Stimulated activated CD8-positive, alpha-beta memory T cell treated with anti-CD3 and anti-CD28 coated beads, Interleukin-7, amount 100 ng/mL, for 24 hours (primary cell): ENCODE results near the gene AXL.
"Not testable (repeated sequence)": the region's sequence is repeated elsewhere in the genome, so short reads cannot be mapped to it uniquely, and the experiment has no call there.

Experiments used
- DNase-seq: peaks from one replicate; pipeline ENCODE4 v3.0.0-alpha.2; 2020; ENCODE audit warnings: low read depth

AXL gene

DNA sequence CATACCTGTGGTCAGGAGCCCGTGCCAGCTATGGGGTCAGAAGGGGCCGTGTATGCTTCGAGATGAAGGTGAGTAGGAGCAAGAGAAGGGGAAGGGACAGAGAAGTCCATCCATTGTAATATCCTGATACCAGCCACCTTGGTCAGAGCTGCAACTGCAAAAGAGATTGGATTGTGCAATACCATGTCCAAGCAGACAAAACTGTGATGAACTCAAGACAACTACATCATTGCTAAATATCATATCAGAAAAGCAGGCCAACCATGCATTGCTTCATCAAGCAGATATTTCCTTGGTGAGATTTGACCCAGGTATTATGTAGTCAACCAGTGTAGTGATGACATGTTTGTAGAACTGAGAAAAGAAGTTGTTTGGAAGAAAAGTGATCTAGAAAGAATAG lies 57.2 kb downstream of the AXL start:
- DNase-seq: no peak

DNA sequence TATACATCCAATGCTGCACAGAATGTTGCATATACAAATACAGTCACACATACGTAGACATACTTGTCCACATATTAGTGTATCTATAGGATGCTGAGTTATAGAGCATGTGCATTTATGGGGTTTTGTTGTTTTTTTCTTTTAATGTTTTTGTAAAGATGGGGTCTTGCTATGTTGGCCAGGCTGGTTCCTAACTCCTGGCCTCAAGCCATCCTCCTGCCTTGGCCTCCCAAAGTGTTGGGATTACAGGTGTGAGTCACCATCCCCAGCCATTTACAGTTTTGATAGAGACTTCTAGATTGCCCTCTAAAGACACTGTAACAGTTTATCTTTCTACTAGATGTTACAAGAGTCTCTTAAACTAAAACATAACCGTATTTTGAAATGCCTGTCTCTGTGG lies 59.5 kb downstream of the AXL start:
- no peak for DNase-seq

GRCh38 chr19:41288673-41289530 lies 69.9 kb downstream of the AXL start:
- DNase-seq: no peak

- not testable (repeated sequence) for DNase-seq
Measured at GRCh38 chr19:41289814-41290213, 70.8 kb downstream of the AXL start.

DNA sequence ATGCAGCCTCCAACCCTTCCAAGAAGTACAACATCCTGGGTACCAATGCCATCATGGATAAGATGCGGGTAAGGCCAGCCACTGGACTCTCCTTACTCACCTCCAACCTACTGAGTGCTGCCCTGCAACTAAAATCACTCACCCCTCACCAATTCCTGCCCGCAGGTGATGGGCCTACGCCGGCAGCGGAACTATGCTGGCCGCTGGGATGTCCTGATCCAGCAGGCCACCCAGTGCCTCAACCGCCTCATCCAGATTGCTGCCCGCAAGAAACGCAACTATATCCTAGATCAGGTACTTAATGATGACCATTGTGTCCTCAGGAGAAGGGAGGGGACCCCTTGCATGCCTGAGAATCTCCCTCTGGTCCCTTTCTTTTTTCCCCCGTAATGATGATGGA lies 75.4 kb downstream of the AXL start:
- DNase-seq: no peak

- no peak for DNase-seq
Measured at GRCh38 chr19:41295499-41295898, 76.5 kb downstream of the AXL start.

- DNase-seq: no peak
Measured at GRCh38 chr19:41296433-41296871, 77.4 kb downstream of the AXL start.

- no peak for DNase-seq
Measured at GRCh38 chr19:41297628-41298347, 78.8 kb downstream of the AXL start.

DNA sequence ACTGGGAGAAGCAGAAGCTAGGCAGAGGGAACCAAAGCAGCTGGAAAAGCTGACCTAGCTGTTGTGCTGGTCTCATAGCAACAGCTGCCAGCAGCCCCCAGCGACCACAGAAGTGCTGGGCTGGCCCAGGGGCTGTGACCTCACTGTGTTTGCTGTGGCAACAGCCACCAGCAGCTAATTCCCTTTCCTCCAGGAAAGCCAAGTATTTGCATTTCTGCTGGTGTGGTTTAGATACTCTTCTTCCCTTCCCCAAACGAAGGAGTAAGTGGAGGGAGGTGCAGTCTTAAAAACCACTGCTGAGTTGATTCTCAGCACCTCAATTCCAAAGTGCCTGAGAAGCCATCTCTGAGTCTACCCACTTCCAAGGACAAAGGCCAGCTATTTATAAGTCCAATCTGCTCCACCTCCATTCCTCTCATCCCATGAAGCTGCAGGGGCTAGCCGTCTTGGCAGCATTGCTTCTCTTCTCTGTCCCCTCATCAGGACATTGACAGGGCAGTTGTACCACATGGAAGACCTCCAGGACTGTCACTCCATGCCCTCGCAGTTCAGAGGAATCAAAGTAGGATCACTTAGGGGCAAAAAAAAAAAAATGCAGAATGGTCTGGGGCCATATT lies 79.4 kb downstream of the AXL start:
- DNase-seq: no peak

DNA sequence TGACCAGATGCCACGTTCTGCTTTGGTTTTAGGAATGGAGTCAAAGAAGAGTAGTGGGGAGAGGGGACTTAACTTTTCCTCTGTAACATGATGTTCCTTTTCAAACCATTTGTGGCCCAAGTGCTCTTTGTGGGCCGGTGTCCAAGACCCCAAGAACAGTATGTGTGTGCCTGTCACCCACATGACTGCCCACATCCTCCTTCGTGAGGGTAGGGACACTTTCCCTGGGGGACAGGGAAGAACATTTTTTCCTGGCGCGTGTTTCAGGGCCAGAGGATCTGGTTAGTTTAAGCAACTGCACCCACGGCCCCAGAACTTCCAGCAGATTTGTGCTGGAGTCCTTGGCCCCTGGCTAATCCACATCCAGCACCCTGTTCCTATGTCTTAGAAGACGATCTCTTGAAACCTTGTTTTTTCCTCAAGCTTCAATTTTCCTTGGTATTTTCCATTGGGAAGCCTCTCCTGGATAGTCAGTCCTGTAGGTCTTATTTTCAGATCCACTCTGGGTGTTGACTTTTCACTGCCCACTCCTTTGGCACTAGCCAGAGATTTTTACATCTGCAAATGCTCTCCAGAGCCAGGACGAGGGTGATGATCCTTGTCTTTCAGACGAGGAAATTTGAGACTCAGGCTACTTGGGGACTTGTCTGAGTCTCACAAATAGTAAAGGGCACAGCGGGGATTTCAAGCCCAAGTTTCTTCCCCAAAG lies 80.2 kb downstream of the AXL start:
- DNase-seq: no peak

DNA sequence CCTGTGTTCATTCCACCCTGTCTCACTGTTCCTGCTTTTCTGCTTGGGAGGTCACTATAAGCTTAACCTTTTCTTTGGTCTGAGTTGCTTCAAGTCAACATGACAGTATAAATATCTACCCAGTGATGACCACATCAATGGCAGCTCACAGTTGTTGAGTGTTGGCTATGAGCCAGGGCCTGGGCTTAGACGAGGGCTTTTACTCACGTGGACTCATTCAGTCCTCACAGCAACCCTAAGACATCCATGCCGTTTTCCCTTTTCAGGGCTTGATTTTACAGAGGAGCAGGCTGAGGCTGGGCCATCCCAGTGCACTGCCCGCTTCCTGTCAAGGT lies 80.7 kb downstream of the AXL start:
- no peak for DNase-seq

DNA sequence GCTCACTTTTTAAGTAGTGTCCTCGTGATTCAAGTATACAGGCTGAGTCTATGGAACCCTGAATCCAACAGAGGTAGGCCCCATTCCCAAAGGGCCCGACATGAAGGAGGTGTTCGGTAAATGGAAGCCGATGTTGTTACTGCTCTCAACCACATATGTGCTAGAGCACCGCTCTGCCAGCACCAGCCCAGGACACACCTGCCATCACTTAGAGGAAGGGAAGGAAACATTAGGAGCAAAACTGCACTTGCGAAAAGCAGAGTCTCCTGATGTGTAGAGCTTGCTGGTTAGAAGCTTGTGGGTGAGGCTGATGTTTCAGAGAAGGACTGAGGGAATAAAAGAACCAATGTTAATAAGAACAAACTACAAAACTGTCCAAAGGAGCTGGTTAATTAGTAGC lies 81.5 kb downstream of the AXL start:
- no peak for DNase-seq

DNA sequence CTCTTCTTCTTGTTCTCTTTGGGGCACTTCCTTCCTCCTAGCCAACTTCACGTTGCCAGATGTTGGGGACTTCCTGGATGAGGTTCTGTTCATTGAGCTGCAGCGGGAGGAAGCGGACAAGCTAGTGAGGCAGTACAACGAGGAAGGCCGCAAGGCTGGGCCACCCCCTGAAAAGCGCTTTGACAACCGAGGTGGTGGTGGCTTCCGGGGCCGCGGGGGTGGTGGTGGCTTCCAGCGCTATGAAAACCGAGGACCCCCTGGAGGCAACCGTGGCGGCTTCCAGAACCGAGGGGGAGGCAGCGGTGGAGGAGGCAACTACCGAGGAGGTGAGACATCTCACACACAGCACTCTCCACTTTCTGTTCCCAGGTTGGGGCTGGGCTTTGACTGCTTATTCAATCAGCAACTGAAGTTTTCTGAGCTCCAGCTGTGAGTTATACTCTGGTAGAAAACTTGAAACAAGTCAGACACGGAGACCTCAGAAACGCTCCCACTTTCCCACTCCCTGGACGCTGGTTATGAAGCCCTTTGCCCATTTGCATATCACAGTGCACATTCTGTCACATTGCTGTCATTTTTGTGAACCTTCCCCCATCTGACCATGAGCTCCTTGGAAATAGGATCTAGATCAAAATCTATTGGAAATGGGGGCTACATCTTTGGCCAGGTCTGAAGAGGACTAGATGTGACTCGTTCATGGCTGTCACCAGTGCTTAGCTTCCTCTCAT lies 83.8 kb downstream of the AXL start:
- DNase-seq: peak; percentile 65

DNA sequence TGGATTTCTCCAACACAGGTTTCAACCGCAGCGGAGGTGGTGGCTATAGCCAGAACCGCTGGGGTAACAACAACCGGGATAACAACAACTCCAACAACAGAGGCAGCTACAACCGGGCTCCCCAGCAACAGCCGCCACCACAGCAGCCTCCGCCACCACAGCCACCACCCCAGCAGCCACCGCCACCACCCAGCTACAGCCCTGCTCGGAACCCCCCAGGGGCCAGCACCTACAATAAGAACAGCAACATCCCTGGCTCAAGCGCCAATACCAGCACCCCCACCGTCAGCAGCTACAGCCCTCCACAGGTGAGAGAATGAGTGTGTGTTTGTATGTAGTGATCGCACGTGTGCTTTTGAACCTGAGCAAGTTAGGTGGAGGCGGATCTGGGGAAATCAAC lies 84.9 kb downstream of the AXL start:
- DNase-seq: no peak

GRCh38 chr19:41304706-41305483 lies 85.9 kb downstream of the AXL start:
- no peak for DNase-seq

GRCh38 chr19:41305927-41306793 lies 87.1 kb downstream of the AXL start:
- DNase-seq: no peak

GRCh38 chr19:41307090-41307875 lies 88.3 kb downstream of the AXL start:
- no peak for DNase-seq

DNA sequence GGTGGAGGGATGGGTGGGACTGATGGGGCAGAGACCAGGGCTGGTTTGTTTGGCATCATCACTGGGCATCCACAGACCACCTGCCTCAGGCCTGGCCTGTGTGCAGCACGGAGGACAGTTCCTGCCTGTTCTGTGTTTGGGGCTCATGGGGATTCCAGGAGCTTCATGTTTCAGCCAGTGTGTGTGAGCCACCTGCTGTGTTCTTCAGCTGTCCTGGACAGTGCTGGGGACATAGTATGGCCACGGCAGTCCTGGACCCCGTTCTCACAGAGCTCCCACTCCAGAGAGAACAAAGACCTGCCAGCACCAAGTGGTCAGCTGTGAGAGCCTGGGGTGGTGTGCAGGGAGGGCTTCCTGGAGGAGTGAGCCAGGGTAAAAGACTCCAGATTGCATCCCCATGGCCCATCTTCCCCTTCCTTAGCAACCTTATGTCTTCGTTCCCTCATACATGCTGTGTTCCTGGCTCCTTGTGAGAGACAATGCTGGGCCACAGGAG lies 89.0 kb downstream of the AXL start:
- no peak for DNase-seq
